C4-2B (cell line): ENCODE data around the gene COL13A1.

Experiments used
- H3K27ac ChIP-seq: fragments of 450-650 bp; 2 replicates; pipeline ENCODE4 v1.5.1; 2017
- CTCF ChIP-seq: fragments of 450-650 bp; conservative IDR thresholded peaks from 2 replicates; pipeline ENCODE4 v1.5.1; 2017; ENCODE audit warnings: mild to moderate bottlenecking
- ZFX ChIP-seq: fragments of 450-650 bp; IDR thresholded peaks from 2 replicates; pipeline ENCODE4 v1.6.1; 2017

Gene COL13A1

GRCh38 chr10:69801094-69801433 is 642 bp upstream of the COL13A1 start:
- TF ChIP-seq ZFX, result no peak
- TF ChIP-seq CTCF, result peak; percentile 72
- H3K27ac ChIP-seq, result peak overlapping the region; percentile 34

GRCh38 chr10:69802424-69803161 is 887 bp downstream of the COL13A1 start:
- TF ChIP-seq ZFX (no peak), CTCF (no peak)
- peak overlapping the region; percentile 34; the same call in 1 of the 2 replicates for H3K27ac ChIP-seq

GRCh38 chr10:69803809-69804208 is 2.1 kb downstream of the COL13A1 start:
- TF ChIP-seq CTCF (no peak), ZFX (no peak)
- no peak overlapping the region for H3K27ac ChIP-seq

- TF ChIP-seq CTCF (no peak), ZFX (no peak)
- H3K27ac ChIP-seq, result no peak overlapping the region
Observed at GRCh38 chr10:69804775-69805174, 3.1 kb downstream of the COL13A1 start.

GRCh38 chr10:69807122-69807521 is 5.4 kb downstream of the COL13A1 start:
- TF ChIP-seq ZFX (no peak), CTCF (no peak)
- no peak overlapping the region for H3K27ac ChIP-seq

- TF ChIP-seq CTCF (no peak), ZFX (no peak)
- H3K27ac ChIP-seq, result no peak overlapping the region
Observed at GRCh38 chr10:69807696-69808095, 6.0 kb downstream of the COL13A1 start.

- no peak overlapping the region for H3K27ac ChIP-seq
- TF ChIP-seq CTCF (no peak), ZFX (no peak)
Observed at GRCh38 chr10:69809318-69809717, 7.6 kb downstream of the COL13A1 start.
